ENCODE measurements around the gene DACT2.

DACT2 gene

GRCh38 chr6:168348186-168348585, 28.6 kb upstream of the DACT2 start:
- no peak for DNase-seq

DNA sequence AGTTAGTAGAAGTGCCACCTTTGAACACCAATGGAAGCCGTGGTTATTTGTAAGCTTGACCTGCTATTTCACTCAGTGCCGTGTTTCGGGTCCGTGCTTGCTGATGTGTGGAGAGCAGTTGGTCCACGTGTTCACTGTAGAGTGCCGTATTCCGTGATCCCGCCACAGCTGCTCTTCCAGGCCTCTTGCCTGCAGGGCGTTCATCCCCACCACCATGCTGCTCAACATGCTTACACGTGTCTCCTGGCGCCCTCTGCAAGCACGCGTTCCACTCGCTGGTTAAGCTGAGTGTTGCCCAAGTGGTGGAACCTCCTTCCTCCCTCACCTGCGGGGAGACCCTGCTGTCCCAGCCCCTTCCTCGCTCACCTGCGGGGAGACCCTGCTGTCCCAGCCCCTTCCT, 28.0 kb upstream of the DACT2 start:
- no peak for DNase-seq

DNA sequence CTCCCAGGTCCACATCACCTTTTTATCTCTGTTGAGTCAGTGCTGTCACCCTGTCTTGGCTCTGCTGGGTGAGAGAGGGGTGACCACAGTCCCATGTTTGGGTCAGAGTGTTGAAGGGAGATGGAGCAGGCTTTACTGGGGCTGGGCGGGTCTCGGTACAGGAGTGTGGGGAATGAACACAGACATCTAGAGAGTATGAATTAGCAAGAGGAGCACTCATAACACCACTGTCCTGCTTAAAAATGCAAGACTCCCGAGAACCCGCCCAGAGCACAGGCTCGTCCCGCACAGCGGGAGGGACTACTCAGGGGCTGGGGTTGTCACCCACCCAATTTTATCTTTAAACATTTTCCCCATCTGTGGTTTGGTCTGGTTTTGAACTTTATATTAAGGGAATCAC, 27.5 kb upstream of the DACT2 start:
- DNase-seq: no peak

DNA sequence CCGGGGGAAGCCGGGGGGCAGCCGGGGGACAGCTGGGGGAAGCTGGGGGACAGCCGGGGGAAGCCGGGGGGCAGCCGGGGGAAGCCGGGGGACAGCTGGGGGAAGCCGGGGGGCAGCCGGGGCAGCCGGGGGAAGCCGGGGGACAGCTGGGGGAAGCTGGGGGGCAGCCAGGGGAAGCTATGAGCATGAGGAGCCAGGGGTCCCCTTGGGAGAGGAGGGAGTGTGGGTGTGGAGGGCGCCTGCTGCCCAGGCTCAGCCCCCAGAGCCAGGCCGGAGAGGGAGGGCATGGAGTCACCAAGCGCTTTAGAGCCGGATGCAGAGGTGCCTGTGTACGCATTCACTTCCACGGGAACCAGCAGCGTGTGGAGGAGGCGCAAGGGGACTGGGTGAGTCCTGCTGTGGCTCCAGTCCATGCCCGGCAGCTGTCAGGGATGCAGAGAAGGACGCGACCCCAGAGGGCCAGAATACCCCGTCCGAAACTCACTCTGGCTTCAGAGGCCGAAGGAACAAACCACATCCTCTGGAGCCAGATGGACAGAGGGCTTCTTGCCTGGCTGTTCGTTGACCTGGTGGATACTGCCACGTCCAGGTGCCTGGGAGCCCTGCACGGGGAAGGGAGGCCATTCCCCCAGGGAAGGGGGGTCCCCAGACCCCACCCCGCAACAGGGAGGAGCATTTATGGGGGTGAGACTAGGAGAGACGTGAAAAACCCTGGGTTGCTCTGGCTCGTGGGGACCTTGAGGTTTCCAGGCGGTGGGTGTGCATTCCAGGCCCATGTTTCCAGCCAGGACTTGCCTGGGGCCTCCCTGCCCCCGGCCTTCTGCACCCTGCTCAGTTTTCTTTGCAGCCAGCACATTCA, 26.5 kb upstream of the DACT2 start:
- no peak for DNase-seq

- no peak for DNase-seq
Observed at GRCh38 chr6:168345266-168345665, 25.7 kb upstream of the DACT2 start.

DNA sequence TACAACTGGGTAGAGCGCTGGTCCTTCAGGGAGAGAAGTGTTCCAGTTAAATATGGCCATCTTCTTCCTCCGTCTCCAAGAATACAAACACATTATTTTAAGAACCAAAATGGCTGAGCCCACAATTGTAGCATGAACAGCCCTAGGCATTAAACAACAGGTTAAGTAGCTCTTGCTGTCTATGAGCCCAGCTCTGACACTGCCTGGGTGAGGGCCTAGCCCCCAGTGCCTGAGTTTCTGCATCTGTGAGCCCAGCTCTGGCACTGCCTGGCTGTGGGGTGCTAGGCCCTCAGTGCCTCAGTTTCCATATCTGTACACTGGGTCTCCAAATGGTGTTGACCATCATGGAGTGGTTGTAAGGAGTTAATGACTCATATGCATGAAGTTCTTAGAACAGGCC, 24.8 kb upstream of the DACT2 start:
- no peak for DNase-seq

- DNase-seq: no peak
Observed at GRCh38 chr6:168343239-168344150, 23.9 kb upstream of the DACT2 start.

DNA sequence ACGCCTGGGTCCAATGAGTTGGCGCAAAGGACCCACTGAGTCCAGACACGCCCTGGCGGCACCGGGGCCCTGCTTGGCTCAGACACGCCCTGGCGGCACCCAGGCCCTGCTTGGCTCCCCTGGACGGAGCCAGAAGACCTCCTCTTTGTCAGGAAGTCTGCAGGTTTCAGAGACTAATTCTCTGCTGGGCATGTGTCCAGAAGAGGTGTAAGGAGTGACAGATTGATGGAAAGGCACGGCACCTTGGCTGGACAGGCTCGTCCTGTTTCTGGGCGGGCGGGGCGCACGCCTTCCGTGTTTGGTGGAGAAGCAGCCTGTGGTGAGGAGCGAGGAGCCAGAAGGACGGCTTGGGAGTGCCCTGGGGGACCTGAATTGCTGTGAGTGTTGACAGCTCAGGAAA, 23.1 kb upstream of the DACT2 start:
- no peak for DNase-seq

- DNase-seq: no peak
Observed at GRCh38 chr6:168341280-168341900, 21.8 kb upstream of the DACT2 start.

DNA sequence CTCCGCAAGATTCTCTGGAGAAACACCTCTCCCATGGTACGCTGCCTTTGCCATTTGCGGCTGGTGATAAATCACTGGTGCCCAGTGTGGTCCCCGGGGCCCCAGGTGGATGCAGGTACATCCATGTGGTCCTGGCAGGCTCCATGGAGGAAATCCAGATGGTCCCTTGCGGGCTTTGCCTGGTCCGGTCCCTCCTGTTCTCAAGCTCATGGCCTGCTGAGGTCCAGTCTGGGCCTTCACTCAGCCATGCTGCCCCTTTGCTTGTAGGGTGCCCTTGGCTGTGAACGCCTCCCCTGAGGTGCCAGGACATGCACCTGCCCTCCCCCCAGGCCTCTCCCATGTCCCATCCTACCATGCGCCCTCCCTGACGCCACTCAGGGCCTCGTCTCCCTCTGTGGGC, 21.2 kb upstream of the DACT2 start:
- no peak for DNase-seq

- no peak for DNase-seq
Observed at GRCh38 chr6:168338777-168339176, 19.2 kb upstream of the DACT2 start.

DNA sequence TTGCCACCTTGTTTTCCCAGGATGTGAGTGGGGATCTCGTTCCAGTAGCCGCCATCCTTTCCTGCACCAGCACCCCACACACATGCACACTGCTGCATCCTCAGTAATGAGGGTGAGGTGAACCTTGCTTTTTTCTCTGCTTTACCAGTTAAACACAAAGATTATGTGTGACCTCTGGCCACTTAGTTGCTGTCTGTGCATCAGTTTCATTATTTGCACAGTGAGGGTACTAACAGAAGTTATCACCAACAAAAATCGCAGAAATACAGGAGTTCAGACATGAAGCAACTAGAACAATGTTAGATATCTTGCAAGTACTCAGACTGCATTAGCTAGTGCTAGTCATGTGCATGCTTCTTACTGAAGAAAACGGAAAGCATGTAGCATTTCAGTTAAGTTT, 17.4 kb upstream of the DACT2 start:
- no peak for DNase-seq

DNA sequence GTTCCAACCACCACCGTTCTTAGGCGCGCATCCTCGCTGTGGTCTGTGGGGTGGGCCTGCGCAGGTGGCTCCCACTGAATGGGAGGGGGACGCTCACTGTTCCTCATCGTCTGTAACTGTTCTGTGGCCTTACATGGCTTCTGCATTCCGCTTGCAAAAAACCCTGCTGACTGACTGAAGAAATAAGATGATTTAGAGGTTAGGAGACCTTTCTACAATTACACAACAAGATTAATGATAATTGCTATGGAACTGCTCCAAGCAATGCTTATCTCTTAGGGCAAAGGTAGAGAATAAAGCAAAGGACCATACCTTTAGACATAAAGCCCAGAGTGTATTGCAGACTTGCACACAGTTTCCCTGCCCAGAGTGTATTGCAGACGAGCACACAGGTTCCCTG, 14.4 kb upstream of the DACT2 start:
- no peak for DNase-seq

DNA sequence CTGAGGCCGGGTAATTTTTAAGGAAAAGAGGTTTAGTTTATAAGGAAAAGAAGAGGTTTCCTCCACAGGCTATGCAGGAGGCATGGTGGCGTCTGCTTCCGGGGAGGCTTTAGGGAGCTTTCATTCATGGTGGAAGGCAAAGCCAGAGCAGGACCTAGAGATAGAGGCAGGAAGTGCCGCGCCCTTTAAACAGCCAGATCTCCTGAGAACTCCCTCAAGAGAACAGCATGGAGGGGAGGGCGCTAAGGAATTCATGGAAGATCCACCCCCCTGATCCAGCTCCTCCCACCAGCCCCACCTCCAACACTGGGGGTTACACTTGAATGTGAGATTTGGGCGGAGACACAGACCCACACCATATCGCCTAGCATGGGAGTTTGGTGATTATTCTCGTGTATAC, 13.9 kb upstream of the DACT2 start:
- no peak for DNase-seq

DNA sequence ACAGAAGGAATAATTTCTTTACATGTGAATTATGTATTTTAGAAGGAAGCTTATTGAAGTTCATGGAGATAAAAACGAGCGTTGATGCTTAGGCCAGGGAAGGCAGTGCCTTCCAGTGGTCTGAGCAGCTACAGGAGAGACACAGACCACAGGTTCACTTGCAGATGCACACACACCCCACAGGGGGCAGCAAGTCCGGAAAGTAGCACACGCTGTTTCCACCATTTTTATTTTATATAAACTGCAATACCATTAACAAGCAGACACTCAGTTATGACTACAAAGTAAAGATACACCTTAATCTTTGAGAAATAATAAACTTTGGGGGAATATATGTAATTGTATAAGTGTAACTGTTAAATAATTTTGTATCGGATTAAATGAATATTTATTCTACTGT, 13.5 kb upstream of the DACT2 start:
- no peak for DNase-seq

DNA sequence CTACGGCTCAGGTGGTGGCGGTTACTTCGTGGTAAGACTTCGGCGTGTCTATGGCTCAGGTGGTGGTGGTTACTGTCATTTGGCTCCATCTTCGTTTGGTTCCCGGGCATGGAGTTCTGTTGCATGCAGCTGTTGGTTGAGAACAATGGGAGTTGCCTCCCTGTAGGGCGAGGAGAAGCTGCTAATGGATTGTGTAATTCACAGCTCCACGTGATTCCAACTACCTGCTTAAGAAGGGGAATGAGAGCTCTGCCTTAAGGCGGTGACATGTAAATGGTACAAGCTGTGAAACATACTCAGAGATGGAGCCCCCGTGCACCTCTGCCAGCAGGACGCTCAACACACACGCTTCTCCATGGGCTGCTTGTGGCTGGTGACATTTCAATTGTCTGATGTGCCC, 12.4 kb upstream of the DACT2 start:
- DNase-seq: no peak

DNA sequence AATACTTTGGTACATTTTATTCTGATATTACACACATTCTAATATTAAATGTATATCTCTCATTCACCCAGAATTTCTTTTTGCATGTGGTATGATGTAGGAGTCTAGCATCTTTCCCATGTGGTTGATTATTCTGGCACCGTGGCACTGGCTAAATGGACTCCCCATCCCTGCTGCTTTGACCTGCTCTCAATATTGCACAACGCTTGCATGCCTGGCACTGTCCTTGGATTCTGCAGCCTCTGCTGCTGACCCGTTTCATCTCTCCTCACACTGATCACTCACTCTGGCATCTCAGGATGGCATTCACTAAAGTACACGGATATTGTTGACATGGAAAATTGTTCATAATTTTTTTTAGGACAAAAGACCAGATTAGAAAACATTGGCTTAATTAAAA, 11.5 kb upstream of the DACT2 start:
- no peak for DNase-seq

- DNase-seq: no peak
Observed at GRCh38 chr6:168330403-168330802, 10.8 kb upstream of the DACT2 start.

DNA sequence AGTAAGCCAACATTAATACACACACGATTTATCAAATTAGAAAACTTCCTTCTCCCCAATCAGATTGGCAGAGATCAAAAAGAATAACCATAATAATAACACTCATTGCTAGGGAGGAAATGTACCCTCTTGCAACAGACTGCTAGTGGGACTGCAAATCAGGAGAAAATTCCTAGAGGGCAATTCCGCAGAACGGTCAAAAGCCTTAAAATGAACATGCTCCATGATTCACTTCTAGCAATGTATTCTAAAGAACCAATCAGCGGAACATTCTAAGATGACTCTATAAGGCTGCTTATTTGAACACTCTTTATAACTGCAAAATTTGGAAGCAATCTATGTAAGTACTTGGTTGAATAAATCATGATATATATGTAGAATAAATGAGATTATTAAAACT, 8.5 kb upstream of the DACT2 start:
- DNase-seq: no peak

DNA sequence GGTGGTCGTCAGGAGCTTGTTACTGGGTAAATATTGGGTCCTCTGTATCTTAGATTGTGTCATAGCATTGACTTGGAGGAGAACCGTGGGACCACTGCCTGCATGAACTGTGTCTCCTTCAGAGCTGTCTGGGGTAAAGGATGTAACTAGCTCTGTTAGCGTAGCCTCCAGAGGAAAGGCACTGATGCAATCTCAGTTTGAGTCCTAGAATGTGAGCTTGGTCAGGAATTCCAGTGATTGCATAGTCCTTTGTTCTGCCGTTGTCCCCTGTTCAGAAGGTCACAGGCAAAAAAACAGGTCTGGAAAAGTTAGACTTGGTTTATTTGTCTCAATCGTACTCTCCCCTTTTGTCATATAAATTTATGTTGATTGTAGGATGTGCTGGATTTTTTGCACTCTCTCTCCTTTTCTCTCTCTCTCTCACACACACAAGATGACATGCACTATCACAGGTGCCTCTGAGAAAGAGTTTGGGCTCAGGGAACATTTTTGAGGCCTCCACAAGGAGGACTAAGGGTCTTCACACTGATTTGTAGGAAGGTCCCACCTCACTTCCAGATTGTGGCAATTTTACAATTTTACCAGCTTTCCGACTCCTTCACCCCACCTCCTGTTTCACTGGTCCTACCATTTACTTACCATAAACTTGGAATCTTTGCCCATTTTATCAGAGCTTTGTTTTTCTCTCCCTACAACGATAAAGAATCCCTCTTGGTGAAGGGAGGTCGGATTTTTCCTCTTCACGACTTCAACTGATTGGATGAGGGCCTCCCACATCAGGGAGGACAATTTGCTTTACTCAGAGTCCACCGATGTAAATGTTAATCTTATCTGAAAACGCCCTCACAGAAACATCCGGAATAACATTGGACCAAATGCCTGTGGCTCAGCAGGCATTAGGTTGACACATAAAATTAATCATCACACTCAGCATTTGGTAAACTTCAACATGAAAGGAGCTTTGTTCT, 7.0 kb upstream of the DACT2 start:
- no peak for DNase-seq

DNA sequence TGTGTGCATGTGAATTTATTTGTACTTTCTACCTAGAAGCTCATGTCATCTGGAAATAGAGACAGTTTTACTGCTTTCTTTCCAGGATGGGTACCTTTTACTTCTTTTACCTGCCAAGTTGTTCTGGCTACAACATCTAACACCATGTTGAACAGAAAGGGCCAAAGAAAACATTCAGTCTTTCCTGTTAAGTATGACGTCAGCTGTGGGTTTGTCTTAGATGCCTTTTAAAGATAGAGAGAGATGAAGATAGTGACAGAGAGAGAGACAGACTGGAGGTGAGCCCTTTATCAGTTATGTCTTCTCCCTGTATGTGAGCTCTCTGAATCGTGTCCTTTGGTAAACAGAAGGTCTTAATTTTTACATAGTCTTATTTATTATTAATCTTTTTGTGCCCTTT, 3.4 kb upstream of the DACT2 start:
- no peak for DNase-seq

DNA sequence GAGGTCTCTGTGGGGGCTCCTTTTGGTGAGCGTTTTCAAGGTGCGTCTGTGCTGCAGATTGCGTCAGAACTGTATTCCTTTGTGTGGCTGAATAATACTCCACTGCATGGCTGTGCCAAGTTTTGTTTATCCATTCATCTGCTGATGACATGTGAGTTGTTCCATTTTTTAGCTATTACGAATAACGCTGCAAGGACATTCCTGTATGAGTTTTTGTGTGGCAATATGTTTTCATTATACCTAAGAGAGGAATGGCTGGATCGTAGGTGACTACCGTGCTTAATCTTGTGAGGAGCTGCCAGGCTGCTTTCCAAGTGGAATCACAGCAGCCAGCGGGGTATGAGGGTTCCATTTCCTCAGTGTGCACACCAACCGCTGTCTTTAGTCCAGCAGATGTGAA, 1.1 kb upstream of the DACT2 start:
- DNase-seq: no peak

All from NCI-H510A (cell line).